Vagina (tissue), 2 donors: ENCODE data around the gene LCN2. TPM values are rescaled to one million over a fixed set of nuclear protein-coding genes. Genes with fewer than 3 reads are reported as not detected.

Experiments used
- DNase-seq, 2 donors: peaks; one replicate each; pipeline ENCODE4 v3.0.0-alpha.2; 2017; ENCODE audit errors: extremely low spot score in 2 of 2
- H3K27ac ChIP-seq: fragments of 200-600 bp; sonication (generic); one replicate; pipeline ENCODE4 v1.5.1; 2019
- H3K27me3 ChIP-seq: fragments of 200-600 bp; sonication (generic); one replicate; pipeline ENCODE4 v1.5.1; 2019
- H3K36me3 ChIP-seq, 2 donors: fragments of 200-600 bp; sonication (generic); one replicate each; pipeline ENCODE4 v1.5.1; 2017 to 2019
- H3K4me1 ChIP-seq: fragments of 200-600 bp; sonication (generic); one replicate; pipeline ENCODE4 v1.5.1; 2019
- H3K4me3 ChIP-seq, 2 donors: fragments of 200-600 bp; sonication (generic); 1 replicate in 1 of 2; 2 replicates in 1 of 2; pipeline ENCODE4 v1.5.1; 2016 to 2019
- H3K9me3 ChIP-seq: fragments of 200-600 bp; sonication (generic); one replicate; pipeline ENCODE4 v1.5.1; 2019
- CTCF ChIP-seq, 3 experiments: fragments of 450-650 bp in 2 of 3; fragments of 200-600 bp in 1 of 3; sonication (generic) in 1 of 3; IDR thresholded peaks; one replicate each; pipeline ENCODE4 v1.5.1; 2017 to 2019; ENCODE audit warnings: antibody characterized with exemption in 3 of 3, mild to moderate bottlenecking in 2 of 3, moderate library complexity in 2 of 3
- POLR2A ChIP-seq, 2 donors: fragments of 450-650 bp; IDR thresholded peaks; one replicate each; pipeline ENCODE4 v1.6.1; 2017; ENCODE audit warnings: antibody characterized with exemption in 2 of 2, mild to moderate bottlenecking in 2 of 2, moderate library complexity in 2 of 2
- POLR2AphosphoS5 ChIP-seq, 2 donors: sonication (generic); formaldehyde crosslinking; IDR thresholded peaks; one replicate each; pipeline ENCODE4 v1.9.0; 2017; ENCODE audit warnings: antibody characterized with exemption in 2 of 2, mild to moderate bottlenecking in 2 of 2, low read depth in 1 of 2; ENCODE audit not compliant: insufficient read depth in 1 of 2
- intact Hi-C: fragments of 100-400 bp; cut with DNase I; formaldehyde crosslinking; loops from one replicate; pipeline ENCODE4 v1.15.1; 2023
- total RNA-seq: library from RNA; depleted of rRNA; stranded (reverse); fragments of >200 nt; gene quantifications from one replicate; pipeline ENCODE4 v1.2.3, GENCODE V29; 2016

The LCN2 gene
- total RNA-seq, 1 donor from 2014 or later: 136 TPM

DNA sequence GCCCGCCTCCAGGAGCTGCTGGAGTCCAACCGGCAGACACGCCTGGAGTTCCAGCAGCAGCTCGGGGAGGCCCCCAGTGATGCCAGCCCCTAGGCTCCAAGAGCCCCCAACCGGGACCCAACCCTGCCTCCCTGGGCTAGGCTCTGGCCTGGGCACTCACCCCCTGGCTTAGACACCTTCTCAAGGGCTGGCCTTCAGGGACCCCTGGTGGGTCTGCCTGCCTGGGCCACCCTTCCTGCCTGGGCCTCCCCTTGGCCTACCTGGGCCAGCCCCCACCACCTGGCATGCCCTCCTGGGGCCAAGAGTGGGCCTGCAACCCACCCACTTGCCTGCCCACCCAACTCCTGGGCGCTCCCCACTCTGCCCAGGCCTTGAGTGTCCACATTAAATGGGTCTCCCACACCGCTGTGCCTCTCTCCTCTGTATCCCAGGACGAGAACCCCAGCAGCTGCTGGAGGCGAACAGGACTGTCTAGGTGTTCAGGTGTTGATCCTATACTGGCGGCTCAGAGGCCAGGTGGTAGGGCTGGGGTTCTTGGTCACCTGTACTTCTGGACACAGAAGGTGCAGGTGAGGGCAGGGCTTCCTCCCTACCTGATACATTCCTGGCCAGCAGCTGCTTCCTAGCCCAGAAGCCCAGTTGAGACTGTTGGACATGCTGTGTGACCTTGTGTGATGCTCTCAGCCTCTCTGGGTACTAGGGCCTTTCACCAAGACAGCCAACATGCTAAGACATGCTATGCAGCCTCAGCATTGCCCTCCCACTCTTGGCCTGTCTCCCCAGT is 14.5 kb downstream of the LCN2 start:
- intact Hi-C loops: loop anchor here (2.0 kb wide), 1 partner anchor 33 kb away; no protein-coding TSS in a partner anchor
- Histone ChIP-seq H3K27ac (no peak overlapping the region), H3K4me3 (no peak overlapping the region), H3K36me3 (peaks cover 0 to 62% of the 10 kb centered on the region in 2 donors), H3K4me1 (peaks cover 27% of the 10 kb centered on the region), H3K9me3 (no peaks in the 10 kb centered on the region), H3K27me3 (no peaks in the 10 kb centered on the region)
- TF ChIP-seq POLR2A (IDR thresholded peaks at IDR 0.05) (no peak), POLR2AphosphoS5 (IDR thresholded peaks at IDR 0.05; ENCODE audit: insufficient read depth in 1 of 2, low read depth in 1 of 2) (no peak), CTCF (IDR thresholded peaks at IDR 0.05) (no peak)
- peak in 1 of 2 donors; percentile 95 for DNase-seq

DNA sequence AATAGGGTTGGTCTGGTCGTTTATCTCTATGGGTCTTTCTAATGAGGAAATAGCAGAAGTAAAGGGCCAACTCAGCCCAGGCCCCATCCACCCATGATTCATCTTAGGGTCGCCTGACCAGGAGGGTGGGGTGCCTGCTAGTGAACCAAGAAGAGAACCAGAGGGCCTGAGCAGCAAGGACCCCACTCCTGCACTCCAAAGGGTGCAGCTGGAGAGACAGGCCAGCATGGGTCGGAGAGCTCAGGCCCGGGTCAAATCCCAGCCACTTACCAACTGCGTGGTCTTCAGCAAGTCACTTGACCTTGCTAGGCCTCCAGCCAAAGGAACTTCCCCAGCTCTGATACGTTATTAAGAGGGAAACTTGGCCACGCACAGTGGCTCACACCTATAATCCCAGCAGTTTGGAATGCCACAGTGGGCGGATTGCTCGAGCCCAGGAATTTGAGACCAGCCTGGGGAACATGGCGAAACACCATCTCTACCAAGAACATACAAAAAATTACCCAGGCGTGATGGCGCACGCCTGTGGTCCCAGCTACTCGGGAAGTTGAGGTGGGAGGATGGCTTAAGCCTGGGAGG is 15.1 kb downstream of the LCN2 start:
- intact Hi-C loops: no loop called here
- Histone ChIP-seq H3K27me3 (no peaks in the 10 kb centered on the region), H3K9me3 (no peaks in the 10 kb centered on the region), H3K4me3 (no peak overlapping the region), H3K4me1 (peaks cover 24% of the 10 kb centered on the region), H3K27ac (no peak overlapping the region), H3K36me3 (peaks cover 0 to 69% of the 10 kb centered on the region in 2 donors)
- TF ChIP-seq CTCF (IDR thresholded peaks at IDR 0.05): no peak
- TF ChIP-seq POLR2AphosphoS5 (IDR thresholded peaks at IDR 0.05; ENCODE audit: insufficient read depth in 1 of 2, low read depth in 1 of 2): no peak
- TF ChIP-seq POLR2A (IDR thresholded peaks at IDR 0.05): no peak
- peak in 1 of 2 donors; percentile 81 for DNase-seq

- Histone ChIP-seq H3K27me3 (no peaks in the 10 kb centered on the region), H3K36me3 (peaks cover 0 to 85% of the 10 kb centered on the region in 2 donors), H3K9me3 (no peaks in the 10 kb centered on the region), H3K27ac (no peak overlapping the region), H3K4me1 (peaks cover 13% of the 10 kb centered on the region), H3K4me3 (no peak overlapping the region)
- intact Hi-C loops: no loop called here
- TF ChIP-seq POLR2AphosphoS5 (IDR thresholded peaks at IDR 0.05; ENCODE audit: insufficient read depth in 1 of 2, low read depth in 1 of 2) (no peak), CTCF (IDR thresholded peaks at IDR 0.05) (no peak)
- no peak for DNase-seq
These were observed 16.9 kb downstream of the LCN2 start for GRCh38 chr9:128166169-128166568.

GRCh38 chr9:128167209-128167608 is 18.0 kb downstream of the LCN2 start:
- no peak overlapping the region for H3K27ac ChIP-seq
- intact Hi-C loops: no loop called here
- no peaks in the 10 kb centered on the region for H3K9me3 ChIP-seq
- no peaks in the 10 kb centered on the region for H3K27me3 ChIP-seq
- peaks cover 0 to 85% of the 10 kb centered on the region in 2 donors for H3K36me3 ChIP-seq
- TF ChIP-seq POLR2A (IDR thresholded peaks at IDR 0.05) (no peak), CTCF (IDR thresholded peaks at IDR 0.05) (no peak), POLR2AphosphoS5 (IDR thresholded peaks at IDR 0.05; ENCODE audit: insufficient read depth in 1 of 2, low read depth in 1 of 2) (no peak)
- H3K4me1 ChIP-seq: peaks cover 2% of the 10 kb centered on the region
- no peak for DNase-seq
- no peak overlapping the region for H3K4me3 ChIP-seq
